Transverse colon (tissue), 4 donors: ENCODE results near the gene CREB3.

Source experiments
- EP300 ChIP-seq: sonication (generic); formaldehyde crosslinking; IDR thresholded peaks from one replicate; pipeline ENCODE4 v1.6.1; 2017; ENCODE audit warnings: antibody characterized with exemption, low read depth
- POLR2A ChIP-seq: fragments of 450-650 bp; IDR thresholded peaks from one replicate; pipeline ENCODE4 v1.6.1; 2016; ENCODE audit warnings: antibody characterized with exemption, mild to moderate bottlenecking, moderate library complexity
- POLR2AphosphoS5 ChIP-seq, 3 donors: sonication (generic); formaldehyde crosslinking; IDR thresholded peaks; one replicate each; pipeline ENCODE4 v1.6.1; 2016; ENCODE audit warnings: antibody characterized with exemption in 3 of 3
- TF ChIP-seq, protein P1 (sequence below), 5 experiments: fragments of 200-600 bp in 3 of 5; fragments of 450-650 bp in 2 of 5; sonication (generic) in 3 of 5; IDR thresholded peaks; 1 replicate in 2 of 5; 2 replicates in 3 of 5; pipeline ENCODE4 v1.5.1; 2016 to 2017; ENCODE audit warnings: antibody characterized with exemption in 5 of 5, inconsistent platforms in 3 of 5, mild to moderate bottlenecking in 2 of 5, moderate library complexity in 1 of 5

DNA sequence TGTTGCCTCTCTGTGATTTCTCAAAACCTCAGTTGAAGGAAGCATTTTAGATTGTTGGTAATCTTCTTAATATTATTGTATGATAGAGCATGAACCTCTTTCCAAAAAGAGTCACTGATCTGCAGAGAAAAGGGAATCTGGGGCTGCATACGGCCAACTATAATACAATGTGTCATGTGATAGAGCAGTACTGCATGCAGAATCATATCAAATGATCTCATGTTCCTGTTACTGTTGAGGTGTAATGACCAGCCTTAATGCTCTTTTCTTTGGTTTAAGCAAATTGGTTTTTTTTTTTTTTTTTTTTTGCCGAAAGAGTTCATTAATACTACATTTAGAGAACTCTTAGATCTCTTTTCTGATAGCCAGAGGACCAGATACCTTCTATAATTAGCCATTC lies 34.5 kb downstream of the CREB3 start:
- TF ChIP-seq, protein P1, sequence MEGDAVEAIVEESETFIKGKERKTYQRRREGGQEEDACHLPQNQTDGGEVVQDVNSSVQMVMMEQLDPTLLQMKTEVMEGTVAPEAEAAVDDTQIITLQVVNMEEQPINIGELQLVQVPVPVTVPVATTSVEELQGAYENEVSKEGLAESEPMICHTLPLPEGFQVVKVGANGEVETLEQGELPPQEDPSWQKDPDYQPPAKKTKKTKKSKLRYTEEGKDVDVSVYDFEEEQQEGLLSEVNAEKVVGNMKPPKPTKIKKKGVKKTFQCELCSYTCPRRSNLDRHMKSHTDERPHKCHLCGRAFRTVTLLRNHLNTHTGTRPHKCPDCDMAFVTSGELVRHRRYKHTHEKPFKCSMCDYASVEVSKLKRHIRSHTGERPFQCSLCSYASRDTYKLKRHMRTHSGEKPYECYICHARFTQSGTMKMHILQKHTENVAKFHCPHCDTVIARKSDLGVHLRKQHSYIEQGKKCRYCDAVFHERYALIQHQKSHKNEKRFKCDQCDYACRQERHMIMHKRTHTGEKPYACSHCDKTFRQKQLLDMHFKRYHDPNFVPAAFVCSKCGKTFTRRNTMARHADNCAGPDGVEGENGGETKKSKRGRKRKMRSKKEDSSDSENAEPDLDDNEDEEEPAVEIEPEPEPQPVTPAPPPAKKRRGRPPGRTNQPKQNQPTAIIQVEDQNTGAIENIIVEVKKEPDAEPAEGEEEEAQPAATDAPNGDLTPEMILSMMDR (IDR thresholded peaks at IDR 0.05), result no peak
- no peak for TF ChIP-seq POLR2AphosphoS5 (IDR thresholded peaks at IDR 0.05)
- TF ChIP-seq EP300, result no peak
- no peak for TF ChIP-seq POLR2A
